Measurements from ENCODE around the gene GRIN3A.

GRIN3A gene

GRCh38 chr9:101639785-101640665 is 98.4 kb downstream of the GRIN3A start:
- TF ChIP-seq CTCF (IDR thresholded peaks at IDR 0.05), result no peak

GRCh38 chr9:101639311-101639710 is 99.1 kb downstream of the GRIN3A start:
- no peak for TF ChIP-seq CTCF (IDR thresholded peaks at IDR 0.05)

- TF ChIP-seq CTCF (IDR thresholded peaks at IDR 0.05), result no peak
Measured at GRCh38 chr9:101636247-101636646, 102.2 kb downstream of the GRIN3A start.

GRCh38 chr9:101635473-101635872 is 103.0 kb downstream of the GRIN3A start:
- TF ChIP-seq CTCF (IDR thresholded peaks at IDR 0.05), result no peak

- no peak for TF ChIP-seq CTCF (IDR thresholded peaks at IDR 0.05)
Measured at GRCh38 chr9:101634741-101635409, 103.6 kb downstream of the GRIN3A start.

GRCh38 chr9:101632611-101633010 is 105.8 kb downstream of the GRIN3A start:
- TF ChIP-seq CTCF (IDR thresholded peaks at IDR 0.05), result no peak

- no peak for TF ChIP-seq CTCF (IDR thresholded peaks at IDR 0.05)
Measured at GRCh38 chr9:101631892-101632291, 106.6 kb downstream of the GRIN3A start.
